GM10266 (cell line): ENCODE results near the gene UNK.

Source experiments
- DNase-seq: peaks from one replicate; pipeline ENCODE4 v3.0.0; 2012; ENCODE audit errors: extremely low spot score
- TF ChIP-seq, protein P1 (sequence below): IDR thresholded peaks from 2 replicates; pipeline ENCODE4 v1.5.1; 2012; ENCODE audit warnings: mild to moderate bottlenecking, low read depth; ENCODE audit not compliant: control insufficient read depth, insufficient read depth; ENCODE audit errors: missing control alignments

Gene UNK

DNA sequence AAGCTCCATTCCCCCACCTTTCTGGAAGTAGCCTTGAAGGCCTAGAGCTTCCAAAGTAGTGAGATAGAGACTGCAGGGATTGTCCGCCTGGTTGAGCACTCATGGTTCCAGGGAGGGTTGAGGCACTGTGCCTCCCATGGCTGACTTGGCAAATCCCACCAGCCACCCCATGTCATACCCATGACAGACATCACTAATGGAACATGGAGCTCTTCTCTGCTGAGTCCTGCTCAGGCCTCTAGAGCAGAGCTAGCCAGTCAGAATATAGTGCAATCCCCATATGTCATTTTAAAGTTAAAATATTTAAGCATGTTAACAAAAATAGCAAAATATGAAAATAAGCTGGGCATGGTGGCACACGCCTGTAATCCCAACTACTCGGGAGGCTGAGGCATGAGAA lies 30.8 kb downstream of the UNK start:
- TF ChIP-seq, protein P1, sequence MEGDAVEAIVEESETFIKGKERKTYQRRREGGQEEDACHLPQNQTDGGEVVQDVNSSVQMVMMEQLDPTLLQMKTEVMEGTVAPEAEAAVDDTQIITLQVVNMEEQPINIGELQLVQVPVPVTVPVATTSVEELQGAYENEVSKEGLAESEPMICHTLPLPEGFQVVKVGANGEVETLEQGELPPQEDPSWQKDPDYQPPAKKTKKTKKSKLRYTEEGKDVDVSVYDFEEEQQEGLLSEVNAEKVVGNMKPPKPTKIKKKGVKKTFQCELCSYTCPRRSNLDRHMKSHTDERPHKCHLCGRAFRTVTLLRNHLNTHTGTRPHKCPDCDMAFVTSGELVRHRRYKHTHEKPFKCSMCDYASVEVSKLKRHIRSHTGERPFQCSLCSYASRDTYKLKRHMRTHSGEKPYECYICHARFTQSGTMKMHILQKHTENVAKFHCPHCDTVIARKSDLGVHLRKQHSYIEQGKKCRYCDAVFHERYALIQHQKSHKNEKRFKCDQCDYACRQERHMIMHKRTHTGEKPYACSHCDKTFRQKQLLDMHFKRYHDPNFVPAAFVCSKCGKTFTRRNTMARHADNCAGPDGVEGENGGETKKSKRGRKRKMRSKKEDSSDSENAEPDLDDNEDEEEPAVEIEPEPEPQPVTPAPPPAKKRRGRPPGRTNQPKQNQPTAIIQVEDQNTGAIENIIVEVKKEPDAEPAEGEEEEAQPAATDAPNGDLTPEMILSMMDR = no peak
- DNase-seq = no peak

DNA sequence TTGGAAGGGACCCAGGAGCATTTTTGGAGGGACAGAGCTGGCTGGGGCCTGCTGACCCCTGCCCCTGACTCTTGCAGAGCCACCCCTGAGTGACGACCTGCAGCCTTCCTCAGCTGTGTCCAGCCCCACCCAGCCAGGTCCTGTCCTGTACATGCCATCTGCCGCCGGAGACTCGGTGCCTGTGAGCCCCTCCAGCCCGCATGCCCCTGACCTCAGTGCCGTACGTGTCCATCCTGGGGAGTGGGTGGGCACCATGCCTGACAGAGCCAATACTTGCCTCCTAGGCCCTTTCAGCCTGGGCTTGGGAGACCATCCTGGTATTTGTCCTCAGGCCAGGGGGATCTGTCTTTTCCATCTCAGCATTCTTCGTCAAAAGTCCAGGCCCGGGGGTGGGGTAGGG lies 32.1 kb downstream of the UNK start:
- DNase-seq = no peak
- TF ChIP-seq, protein P1 = no peak

GRCh38 chr17:75817571-75817970 lies 33.0 kb downstream of the UNK start:
- TF ChIP-seq, protein P1 = no peak
- DNase-seq = no peak

DNA sequence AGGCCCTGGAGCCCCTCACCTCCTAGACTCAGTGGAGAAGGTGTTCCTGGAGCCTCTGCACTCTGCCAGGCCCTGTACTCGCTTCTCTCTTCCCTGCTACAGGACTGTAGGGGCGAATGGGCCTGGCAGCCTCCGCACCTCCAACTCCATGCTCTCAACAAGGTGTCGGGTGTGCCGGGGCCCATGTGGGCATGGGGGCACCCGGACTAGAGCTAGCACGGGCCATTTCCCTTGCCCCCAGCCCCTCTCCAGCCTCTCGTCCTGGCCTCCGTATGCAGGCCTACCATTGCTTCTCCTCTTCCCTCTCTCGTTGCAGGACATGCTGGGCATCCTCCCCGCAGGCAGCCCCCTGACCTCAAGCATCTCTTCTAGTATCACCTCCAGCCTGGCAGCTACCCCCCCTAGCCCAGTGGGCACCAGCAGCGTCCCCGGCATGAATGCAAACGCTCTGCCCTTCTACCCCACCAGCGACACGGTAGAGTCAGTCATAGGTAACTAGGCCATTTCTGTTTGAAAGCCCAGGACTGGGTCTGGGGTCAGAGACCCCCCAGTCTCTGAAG lies 33.8 kb downstream of the UNK start:
- TF ChIP-seq, protein P1 = no peak
- no peak for DNase-seq

- no peak for DNase-seq
- TF ChIP-seq, protein P1 = no peak
Measured at GRCh38 chr17:75819116-75819515, 34.5 kb downstream of the UNK start.

DNA sequence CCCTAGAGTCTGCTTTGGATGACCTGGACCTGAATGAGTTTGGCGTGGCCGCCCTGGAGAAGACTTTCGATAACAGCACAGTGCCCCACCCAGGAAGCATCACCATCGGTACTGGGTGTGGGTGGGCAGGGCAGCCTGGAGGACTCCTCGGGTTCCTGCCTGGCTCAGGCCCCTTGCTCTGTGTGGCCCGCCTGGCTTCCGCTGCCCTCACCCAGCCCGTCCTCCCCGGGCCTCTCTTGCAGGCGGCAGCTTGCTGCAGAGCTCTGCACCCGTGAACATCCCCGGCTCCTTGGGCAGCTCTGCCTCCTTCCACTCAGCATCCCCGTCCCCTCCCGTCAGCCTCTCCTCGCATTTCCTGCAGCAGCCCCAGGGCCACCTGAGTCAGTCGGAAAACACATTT lies 35.1 kb downstream of the UNK start:
- TF ChIP-seq, protein P1 = no peak
- DNase-seq = no peak

- no peak for DNase-seq
- TF ChIP-seq, protein P1 = no peak
Measured at GRCh38 chr17:75820094-75821080, 35.8 kb downstream of the UNK start.
